NCI-H2196 treated with DMSO at 0.1 percent for 48 hours (cell line): ENCODE measurements around the gene BBX.
"Not testable (repeated sequence)": the region's sequence is repeated elsewhere in the genome, so short reads cannot be mapped to it uniquely, and the experiment has no call there.

ENCODE experiments used
- DNase-seq: peaks from one replicate; lab custom pipeline; 2025; ENCODE audit not compliant: unreplicated experiment; lab: John Stamatoyannopoulos, UW

BBX gene

DNA sequence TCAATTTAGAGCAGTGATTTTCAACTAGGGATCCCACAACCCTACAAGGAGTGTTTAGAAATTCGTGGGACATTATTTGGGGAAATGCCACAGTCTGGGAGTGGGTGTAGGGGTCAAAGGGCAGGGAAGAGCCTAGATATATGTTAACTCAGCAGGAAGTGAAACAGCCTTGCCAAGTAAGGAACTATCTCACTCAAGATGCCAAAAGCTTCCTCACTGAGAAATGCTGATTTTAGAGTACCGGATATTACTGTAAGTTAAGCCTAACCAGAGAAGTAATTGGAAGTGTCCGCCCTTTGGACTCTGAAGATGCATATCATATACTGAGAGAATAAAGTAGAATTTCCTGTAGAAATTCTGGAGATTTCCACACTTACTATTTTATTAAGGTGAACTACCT is 158.6 kb downstream of the BBX start:
- DNase-seq = no peak

DNA sequence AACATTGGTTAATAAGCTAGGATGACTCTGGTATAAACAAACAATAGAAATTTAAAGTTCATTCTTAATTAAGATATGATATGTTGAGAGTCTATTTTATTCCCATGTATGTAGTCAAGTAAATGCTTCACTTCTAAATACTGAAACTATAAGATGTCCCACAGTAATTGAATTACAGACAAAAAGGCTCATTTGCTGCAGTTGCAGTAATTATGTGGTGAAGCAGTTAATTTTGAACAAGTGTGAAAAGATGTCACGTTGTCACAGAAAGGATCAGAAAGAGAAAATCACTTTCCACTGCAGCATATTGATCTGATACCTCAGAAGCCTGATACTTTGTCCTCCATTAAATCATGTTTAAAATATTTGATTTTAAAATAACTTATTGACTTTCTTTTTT is 159.8 kb downstream of the BBX start:
- DNase-seq = no peak

DNA sequence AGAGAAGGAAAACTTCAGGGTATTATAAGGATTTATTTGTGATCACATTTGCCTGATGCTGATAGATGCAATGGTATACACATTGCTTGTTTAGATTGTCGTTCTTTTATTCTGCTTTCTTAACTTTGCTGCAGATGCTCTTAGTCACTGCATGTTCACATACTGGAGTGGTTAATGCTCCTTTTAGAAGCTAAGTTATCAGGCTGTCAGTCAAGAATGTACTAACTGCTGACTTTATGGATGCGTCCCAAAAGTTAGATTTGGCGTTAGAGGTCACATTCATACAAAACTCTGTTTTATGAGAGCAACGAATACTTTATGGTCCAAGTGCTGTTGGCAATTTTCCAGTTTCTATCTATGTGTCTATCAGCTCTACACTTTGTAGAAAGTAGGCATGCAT is 160.7 kb downstream of the BBX start:
- no peak for DNase-seq

DNA sequence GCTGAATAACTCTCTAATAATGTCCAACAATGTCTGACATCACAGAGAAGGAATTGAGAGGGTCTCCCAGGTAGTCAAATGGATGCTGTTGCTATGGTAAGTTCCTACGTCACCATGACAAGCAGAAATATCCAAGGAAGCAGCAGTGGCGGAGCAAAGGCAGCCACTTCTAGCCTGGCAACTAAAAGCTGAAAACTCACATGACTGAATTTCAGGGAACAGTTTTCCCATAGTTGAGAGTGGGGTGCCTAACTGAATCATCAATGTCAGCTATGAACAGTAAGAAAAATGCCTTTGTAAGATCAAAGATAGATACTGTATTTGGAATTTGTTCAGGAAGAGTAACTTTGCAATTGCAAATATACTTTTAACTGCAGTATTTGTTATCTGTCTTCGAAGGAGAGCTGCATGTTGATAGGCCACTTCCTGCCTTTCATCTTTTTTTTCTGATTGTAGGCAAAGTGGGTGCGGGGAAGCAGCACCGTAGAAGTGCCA is 161.7 kb downstream of the BBX start:
- no peak for DNase-seq

DNA sequence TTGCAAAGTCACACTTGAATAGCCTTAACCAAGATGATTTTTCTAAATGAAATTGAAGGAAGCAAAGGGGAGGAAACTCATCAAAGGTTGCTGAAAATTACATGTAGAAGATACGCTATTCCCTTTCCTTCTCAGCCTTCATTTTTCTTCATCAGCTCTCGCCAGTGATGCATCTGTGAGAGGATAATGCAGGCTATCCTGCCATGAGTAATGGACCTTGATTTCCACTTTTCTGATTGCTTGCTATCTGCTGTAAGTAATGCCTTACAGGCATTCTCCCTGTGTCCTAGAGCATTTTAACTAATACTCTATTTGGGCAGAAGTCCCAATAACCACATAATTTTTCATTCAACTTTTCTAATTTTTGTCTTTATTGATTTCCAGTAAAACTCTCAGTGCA is 162.6 kb downstream of the BBX start:
- DNase-seq = no peak

DNA sequence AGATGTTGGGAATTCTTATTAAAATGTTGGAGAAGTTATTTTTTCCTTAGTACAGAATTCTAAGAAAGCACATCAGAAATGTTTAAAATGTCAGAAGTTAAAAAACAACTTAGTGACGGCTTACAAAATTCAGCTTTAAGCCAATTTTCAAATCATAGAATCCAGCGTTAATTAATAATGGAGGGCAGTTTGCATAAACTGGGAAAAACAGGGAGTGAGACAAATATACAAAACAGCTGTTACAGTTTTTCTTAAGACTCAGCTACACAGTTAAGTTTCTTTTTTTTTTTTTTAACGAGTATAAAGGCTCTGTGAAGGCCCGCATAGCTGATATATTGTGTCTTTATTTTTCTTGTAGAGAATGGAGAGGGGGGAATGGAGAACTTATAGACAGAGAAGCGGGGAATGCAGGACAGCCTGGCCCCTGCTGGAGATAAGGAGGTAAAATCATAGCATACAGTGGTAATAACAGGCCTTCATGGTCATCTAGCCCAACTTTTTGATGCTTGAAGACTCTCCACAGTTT is 164.4 kb downstream of the BBX start:
- DNase-seq = no peak

DNA sequence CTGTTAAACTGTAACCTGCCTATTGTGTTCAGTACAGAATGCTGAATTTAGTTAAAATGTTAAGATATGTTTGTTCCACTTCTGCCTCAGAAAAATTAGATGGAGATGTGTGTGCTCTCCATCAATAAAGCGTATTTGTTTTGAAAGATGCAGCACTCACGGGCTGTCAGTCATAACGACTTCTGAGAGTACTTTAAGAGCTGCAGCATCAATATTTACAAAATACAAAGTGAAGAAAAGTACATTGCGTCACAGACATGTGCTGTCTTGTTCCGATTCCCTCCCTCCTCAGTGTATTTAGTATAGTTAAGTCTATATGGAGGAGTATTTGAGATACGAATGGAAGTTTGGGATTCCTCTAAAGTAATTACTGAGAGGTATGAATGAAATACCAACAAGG is 166.6 kb downstream of the BBX start:
- DNase-seq = no peak

DNA sequence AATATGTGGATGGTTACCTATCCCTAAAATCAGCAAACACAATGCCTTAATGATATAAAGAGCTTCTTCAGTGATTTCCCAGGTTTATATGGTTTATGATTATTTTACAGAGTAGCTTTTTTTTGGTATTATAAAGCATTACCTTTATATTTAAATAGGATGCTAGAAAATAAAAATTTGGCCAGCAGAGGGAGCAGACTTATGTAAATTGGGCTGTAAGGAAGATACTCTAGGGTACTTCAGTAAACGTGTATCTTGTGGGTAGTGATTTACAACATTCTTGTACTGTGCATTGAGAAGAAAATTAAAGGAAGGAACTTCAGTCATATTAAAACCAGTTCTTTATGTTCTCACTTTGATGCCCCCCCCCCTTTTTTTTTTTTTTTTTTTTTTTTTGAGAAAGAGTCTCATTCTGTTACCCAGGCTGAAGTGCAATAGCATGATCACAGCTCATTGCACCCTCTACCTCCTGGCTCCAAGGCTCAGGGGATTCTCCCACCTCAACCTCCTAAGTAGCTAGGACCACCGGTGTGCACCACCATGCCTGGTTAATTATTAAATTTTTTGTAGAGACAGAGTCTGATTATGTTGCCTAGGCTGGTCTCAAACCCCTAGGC is 167.9 kb downstream of the BBX start:
- DNase-seq = no peak

DNA sequence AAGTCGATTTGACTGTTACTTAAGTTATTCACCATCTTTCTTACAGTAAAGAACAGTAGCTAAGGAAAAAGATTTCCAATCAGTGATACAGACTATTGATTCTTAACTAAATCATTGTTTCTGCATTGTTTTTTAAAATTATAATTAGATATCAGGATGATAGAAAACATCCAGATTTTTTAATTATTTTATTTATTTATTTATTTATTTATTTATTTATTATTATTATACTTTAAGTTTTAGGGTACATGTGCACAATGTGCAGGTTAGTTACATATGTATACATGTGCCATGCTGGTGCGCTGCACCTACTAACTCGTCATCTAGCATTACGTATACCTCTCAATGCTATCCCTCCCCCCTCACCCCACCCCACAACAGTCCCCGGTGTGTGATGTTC is 169.2 kb downstream of the BBX start:
- DNase-seq = not testable (repeated sequence)

DNA sequence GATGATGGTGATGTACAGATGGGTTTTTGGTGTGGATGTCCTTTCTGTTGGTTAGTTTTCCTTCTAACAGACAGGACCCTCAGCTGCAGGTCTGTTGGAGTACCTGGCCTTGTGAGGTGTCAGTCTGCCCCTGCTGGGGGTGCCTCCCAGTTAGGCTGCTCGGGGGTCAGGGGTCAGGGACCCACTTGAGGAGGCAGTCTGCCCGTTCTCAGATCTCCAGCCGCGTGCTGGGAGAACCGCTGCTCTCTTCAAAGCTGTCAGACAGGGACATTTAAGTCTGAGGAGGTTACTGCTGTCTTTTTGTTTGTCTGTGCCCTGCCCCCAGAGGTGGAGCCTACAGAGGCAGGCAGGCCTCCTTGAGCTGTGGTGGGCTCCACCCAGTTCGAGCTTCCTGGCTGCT is 174.6 kb downstream of the BBX start:
- not testable (repeated sequence) for DNase-seq

DNA sequence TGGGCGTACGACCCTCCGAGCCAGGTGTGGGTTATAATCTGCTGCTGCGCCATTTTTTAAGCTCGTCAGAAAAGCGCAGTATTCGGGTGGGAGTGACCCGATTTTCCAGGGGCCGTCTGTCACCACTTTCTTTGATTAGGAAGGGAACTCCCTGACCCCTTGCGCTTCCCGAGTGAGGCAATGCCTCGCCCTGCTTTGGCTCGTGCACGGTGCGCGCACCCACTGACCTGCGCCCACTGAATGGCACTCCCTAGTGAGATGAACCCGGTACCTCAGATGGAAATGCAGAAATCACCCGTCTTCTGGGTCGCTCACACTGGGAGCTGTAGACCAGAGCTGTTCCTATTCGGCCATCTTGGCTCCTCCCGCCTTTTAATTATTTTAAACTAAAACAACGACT is 175.1 kb downstream of the BBX start:
- DNase-seq = not testable (repeated sequence)

DNA sequence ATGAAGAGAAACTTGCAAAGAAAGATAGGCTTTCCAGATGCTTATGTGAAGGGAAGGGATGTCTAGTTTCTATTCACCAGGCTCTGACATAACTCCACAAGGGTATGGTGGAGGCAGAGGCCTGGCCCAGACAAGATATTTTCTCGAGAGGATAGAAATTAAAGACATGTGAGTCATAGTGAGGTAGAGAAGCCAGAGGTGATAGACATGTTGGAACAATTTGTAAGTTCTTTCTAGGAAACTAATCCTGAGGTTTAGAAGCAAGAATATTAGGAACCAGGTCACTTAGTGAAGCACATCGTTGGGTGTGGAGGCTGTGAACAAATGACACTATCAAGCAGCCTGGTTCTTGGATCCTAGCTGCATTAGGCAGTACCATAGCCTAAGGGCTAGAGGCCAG is 176.9 kb downstream of the BBX start:
- no peak for DNase-seq

DNA sequence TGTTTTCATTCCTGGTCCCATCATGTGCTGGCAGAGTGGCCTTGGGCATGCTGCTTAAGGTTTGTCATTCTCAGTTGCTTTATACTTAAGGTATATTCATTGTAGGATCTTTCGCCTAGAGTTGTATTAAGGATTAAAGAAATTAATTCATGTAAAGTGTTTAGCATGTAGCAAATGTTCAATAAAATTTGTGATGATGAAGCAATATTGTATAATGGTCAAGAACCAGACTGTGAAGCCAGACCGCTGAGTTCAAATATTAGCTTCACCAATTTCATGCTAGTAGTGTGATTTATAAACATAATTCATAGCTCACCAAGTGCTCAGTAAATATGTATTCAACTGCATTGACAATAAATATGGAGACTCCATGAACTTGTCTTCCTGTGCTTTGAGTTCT is 178.5 kb downstream of the BBX start:
- no peak for DNase-seq

DNA sequence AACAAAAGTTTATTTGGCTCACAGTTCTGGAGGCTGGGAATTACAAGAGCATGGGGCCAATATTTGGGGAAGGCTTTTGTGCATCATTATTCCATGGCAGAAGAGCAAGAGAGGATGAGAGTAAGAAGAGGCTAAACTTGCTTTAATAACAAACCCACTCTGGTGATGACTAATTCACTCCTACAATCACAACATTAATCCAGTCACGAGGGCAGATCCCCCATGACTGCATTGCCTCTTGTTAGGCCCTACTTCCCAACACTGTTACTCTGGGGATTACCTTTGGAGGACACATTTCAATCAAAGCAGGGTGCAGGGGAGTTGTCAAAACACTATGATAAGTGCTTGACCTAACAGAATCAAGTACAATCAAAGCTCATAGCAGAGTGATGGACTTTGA is 181.7 kb downstream of the BBX start:
- no peak for DNase-seq

DNA sequence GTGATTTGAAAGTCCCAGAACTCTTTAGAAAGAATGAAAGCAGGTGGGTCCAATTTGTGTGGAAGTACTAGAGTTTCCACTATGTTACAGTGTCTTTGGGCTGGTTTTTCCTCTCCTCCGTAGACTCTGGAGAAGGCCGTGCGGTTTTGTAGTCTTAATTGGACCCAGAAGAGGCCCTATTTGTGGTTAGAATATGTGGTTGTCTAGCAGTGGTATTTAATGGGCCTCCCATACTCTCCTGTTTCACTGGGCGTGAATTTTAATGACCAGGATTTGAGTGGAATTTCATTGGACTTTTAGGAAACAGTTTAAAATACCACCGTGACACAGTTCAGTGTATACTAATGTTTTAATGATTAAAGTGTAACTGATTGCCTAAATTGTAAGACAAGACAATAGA is 182.3 kb downstream of the BBX start:
- DNase-seq = no peak

DNA sequence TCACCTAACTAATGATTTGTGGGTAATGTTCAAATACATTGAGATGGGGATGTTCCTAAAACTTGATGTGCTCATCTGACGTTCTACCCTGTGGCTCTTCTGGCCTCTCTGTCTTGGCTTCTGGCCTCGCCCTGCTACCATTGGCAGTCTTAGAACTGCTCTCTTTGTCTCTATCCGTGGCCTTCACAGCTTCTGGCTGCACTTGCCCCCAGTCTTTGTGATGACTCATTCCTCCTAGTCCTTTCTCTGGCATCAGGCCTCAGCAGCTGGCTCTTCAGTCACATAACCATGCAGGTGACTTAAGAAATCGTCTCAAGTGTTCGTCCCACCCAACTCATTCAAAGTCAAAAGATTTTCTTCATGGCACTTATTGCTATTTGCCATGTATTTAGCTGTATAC is 188.1 kb downstream of the BBX start:
- no peak for DNase-seq

DNA sequence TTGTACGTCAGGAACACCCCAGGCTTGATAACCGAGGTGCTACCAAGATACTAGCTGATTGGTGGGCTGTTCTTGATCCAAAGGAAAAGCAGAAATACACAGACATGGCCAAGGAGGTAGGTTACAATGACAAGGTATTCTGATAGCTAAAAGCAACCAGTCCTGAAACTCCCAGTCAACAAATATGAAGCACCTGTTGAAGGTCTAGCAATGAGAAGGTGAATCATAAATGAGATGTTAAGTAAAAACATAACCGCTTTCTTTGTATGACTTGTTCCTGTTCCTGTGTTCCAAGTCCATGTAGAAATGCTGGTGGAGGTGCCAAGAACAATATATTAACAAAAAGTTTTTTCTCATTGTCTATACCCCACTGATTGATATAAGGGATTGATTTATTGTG is 194.0 kb downstream of the BBX start:
- no peak for DNase-seq

DNA sequence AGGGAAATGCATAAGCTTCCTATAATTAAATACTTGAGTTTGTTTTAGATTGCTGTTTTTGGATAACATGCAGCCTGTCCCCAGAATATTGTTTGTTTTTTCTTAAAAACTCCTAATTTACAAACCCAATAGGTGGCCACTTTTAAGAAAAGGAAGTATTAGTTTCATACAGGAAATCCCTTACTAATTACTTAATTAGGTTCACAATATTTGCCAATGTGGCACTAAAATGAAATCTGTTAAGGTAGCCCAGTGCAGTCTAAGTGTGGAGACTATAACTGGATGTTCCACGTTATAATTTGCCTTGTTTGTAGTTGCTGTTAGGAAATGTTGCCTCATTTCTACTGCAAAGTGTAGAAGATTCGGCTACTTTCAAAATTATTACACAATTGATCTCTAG is 195.8 kb downstream of the BBX start:
- DNase-seq = no peak

DNA sequence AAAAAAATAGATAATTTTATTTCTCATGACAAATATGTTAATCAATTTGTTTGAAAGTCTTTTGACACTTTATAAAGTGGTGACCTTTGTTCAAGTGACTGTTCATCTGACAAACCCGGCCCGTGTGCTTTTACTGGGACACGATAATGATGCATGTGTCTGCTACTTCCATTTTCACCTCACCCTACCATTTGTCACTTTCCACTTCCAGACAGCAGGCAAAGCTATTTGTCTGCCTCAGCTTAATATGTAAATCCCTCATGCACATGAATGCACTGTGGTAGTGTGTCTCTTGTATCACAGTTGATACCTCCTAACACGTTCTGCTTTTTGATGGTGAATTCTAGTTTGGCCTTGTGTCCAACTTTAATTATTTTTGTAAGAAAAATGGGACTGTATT is 204.3 kb downstream of the BBX start:
- DNase-seq = no peak

DNA sequence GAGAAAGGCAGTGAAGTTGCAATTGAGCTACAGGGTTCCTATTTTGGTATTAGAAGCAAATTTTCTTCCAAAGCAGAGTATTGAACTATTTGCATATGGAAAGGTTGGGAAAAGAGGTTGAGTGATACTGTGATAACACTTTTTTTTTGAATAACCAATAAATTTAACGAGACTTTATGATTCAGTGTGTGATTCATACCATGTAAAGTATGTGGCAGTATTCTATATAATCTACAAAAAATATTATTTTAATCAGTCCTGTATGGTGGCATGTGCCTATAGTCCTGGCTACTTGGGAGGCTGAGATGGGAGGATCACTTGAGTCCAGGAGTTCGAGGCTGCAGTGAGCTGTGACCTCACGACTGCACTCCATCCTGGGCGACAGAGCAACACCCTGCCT is 206.9 kb downstream of the BBX start:
- DNase-seq = no peak

DNA sequence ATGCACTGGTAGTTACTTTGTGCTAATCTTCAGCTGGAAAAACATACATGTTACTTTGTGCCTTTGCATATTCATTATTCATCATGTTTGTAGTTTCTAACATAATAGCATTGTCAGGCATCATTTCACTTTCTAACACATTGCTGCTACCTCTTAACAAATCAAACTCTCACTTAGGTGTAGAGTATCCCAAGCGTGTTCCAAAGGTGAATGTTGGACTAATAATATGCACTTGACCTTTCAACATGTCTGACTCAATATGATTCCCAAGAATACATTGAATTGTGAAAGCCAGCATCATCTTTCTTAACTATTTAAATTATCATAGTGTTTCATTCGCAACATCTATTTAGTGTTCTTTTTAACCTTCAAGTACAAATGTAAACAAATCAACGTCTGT is 211.6 kb downstream of the BBX start:
- DNase-seq = no peak

DNA sequence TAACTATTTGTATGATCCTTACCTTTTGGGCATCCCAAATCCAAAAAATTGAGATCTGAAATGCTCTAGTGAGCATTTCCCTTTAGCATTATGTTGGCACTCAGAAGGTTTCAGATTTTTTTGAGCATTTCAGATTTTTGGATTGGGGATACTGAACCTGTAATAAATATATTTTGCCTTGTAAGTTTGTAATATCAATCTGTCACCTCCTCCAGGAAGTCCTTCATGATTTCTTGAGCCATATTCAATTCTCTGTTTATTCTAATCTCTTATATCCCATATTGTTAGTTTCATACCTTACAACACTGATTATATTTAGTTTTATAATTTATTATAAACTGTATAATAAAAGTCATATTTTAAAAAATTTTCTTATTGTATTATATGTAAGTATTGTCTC is 215.2 kb downstream of the BBX start:
- DNase-seq = no peak

DNA sequence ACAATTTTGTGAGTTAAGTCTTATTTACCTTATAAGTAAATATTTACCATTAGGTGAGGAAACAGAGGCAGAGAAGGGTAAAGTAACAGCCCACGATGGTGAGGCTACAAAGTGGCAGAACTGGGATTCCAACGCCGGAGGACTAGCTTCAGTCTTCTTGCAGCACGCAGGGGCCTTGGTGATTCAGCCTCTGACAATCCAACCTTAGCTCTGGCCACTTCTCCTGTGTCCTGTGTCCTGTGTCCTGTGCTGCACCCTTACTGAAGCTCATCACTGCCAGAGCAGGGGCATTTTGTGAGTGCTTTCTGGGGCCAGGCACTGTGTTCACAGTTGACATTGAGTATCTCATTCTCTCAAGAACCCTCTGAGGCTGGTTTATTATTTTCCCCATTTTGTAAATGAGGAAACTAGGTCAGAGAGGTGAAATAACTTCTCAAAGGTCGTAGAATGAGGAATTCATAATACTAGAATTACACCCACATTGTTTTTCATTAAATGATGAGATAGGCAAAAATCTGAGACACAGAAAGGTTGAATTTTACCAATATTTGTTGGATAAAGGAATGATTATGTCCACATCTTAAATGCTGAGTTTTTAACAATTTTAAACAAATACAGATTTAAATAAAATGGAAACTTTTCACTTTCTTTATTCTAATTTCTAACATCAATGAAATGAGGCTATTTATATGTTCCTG is 215.9 kb downstream of the BBX start:
- no peak for DNase-seq
